KBM-7 (cell line): Measurements from ENCODE around the gene FAM193B.
A peak's percentile ranks its signal among the peaks of the same experiment; 100 is the strongest.
"Not testable (repeated sequence)": the region's sequence is repeated elsewhere in the genome, so short reads cannot be mapped to it uniquely, and the experiment has no call there.

Experiments
- DNase-seq: peaks from one replicate; pipeline ENCODE4 v3.0.0-alpha.2; 2015
- in situ Hi-C: fragments of 300-500 bp; cut with MboI; formaldehyde crosslinking; loops from 2 replicates; pipeline ENCODE4 v1.14.3; 2020; ENCODE audit warnings: low sequenced_read_pairs, low pct_unique_long_range_greater_than_20kb, mixed read lengths

The FAM193B gene

DNA sequence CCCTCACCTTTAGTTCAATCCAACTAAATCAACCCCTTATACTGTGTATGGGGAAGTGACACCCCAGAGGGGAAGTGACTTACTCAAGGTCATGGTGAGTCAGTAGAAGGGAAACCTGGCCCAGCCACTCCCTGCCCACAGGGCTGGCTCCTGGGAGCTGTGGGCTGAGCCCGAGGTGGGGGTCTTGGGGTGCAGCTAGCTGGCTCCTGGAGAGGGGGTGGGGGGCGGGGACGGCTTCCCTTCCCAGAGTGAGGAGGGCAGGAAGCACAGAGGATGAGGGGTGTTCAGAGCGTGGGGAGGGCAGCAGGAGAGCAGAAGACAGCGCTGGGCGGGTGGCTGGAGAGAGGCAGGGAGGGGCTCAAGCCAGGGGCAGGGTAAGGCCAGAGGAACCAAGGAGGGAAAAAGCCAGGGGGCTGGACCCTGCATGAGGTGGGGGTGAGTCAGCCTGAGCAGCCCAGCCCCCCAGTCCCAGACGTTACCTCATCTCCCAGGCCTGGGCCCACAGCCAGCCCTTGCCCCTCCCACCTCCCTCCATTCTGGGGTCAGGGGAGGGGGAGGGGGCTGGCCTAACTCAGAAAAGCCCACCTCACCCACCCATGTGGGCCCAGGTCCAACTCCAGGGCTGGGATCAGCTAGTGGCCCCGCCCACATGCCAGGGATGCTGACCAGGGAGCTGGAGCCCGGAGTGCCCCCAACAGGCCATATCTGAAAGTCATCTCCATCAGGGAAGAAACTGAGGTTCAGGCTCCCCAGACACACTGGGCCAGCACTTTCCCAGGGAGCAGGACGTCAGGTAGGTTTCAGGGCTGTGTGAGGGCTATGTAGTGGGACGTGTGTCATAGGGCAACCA lies 59.8 kb downstream of the FAM193B start:
- peak; percentile 45 for DNase-seq
- in situ Hi-C loops: no loop called here

DNA sequence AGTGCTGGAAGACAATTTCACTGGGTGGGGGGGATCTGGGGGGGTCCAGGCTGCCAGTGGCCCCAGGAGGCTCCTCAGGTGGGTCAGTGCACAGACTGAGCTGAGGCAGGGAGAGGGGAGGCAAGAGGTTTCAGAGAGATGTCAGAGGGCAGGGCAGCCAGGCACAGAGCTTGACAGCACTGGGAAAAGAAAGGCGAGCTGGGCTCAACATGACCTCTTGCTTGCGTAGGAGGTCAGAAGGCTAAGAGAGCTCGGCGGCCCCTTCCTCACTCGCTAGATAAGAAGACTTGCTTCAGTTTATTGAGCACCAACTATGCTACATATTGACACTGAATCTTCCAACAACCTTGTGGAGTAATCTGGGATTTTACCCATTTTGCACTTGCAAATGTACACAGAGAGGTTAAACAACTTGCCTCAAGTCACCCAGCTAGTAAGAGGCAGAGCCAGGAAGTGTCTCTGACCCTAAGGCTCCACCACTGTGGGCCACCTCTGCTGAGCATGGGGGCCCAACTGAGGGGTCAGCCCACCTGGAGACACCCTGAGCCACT lies 60.5 kb downstream of the FAM193B start:
- in situ Hi-C loops: no loop called here
- no peak for DNase-seq

- in situ Hi-C loops: no loop called here
- no peak for DNase-seq
These were observed 61.5 kb downstream of the FAM193B start for GRCh38 chr5:177492841-177493240.

DNA sequence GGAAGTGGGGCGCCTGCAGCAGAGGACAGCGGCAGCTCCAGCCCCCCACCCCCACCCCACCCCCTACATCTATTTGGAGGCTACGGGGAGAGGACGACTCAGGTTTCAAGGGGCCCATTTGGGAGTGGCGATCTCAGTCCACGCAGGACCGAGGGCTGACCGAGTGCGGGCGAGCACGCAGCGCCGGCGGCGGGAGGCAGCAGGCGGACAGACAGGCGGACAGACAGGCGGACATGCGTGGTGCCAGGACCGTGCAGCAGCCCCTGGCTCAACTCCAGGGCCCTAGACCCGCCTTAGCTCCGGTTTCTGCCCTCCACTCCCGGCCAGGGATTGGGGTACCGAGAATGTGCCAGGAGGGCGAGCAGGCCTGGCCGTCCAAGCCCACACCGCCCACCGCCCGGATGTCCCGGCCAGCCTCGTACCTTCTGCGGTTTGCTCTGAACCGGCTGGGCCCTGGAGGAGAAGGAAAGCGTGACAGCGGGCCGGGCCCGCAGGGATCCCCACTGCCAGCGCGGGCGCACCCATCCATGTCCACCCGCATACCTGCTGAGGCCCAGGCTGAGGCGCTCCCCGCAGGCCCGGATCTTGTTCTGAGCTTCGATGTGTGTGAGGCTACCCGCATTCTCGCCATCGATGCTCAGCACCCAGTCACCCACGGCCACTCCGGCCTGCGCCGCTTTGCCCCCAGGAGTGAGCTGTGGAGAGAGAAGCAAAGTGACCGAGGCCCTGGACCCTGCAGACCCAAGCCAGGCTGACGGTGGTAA lies 62.2 kb downstream of the FAM193B start:
- no peak for DNase-seq
- in situ Hi-C loops: no loop called here

- in situ Hi-C loops: no loop called here
- peak; percentile 37 for DNase-seq
These were observed 62.9 kb downstream of the FAM193B start for GRCh38 chr5:177491429-177491945.

GRCh38 chr5:177490992-177491391 lies 63.4 kb downstream of the FAM193B start:
- in situ Hi-C loops: no loop called here

GRCh38 chr5:177490311-177490991 lies 63.9 kb downstream of the FAM193B start:
- no peak for DNase-seq
- in situ Hi-C loops: no loop called here

More at GRCh38 chr5:177490992-177491391, 63.4 kb downstream of the FAM193B start:
- DNase-seq: no peak

- DNase-seq: no peak
- in situ Hi-C loops: no loop called here
These were observed 65.1 kb downstream of the FAM193B start for GRCh38 chr5:177489119-177489716.

GRCh38 chr5:177487975-177488374 lies 66.4 kb downstream of the FAM193B start:
- in situ Hi-C loops: no loop called here
- peak; percentile 39 for DNase-seq

DNA sequence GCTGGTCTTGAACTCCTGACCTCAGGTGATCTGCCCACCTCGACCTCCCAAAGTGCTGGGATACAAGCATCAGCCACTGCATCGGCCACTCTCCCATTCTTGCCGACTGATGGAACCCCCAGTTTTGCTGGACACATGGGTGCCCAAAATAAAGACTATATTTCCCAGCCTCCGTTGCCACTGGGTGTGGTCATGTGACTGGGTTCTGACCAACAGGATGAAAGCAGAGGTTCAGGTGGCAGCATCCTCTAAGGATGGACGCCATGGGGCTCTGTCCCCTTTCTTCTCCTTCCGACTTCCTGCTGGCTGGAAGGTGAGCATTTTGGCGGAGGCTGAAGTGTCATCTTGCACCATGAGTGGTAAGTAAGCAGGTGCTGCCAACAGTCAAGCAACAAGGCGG lies 67.2 kb downstream of the FAM193B start:
- no peak for DNase-seq
- in situ Hi-C loops: no loop called here

- in situ Hi-C loops: no loop called here
- DNase-seq: no peak
These were observed 68.1 kb downstream of the FAM193B start for GRCh38 chr5:177486256-177486655.

DNA sequence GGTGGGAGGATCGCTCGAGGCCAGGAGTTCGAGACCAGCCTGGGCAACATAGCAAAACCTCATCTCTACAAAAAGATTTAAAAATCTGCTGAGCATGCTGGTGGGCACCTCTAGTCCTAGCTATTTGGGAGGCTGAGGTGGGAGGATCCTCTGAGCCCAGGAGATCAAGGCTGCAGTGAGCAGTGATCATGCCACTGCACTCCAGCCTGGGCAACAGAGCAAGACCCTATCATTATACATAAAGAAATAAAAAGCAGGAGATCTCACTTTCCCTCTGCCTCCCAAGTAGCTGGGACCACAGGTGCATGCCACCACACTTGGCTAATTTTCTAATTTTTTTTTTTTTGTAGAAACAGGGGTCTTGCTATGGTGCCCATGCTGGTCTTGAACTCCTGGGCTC lies 68.6 kb downstream of the FAM193B start:
- in situ Hi-C loops, DNase-seq: not testable (repeated sequence)

- in situ Hi-C loops: no loop called here
- no peak for DNase-seq
These were observed 69.3 kb downstream of the FAM193B start for GRCh38 chr5:177484902-177485549.

- no peak for DNase-seq
- in situ Hi-C loops: no loop called here
These were observed 70.1 kb downstream of the FAM193B start for GRCh38 chr5:177483994-177484901.

GRCh38 chr5:177483042-177483441 lies 71.3 kb downstream of the FAM193B start:
- in situ Hi-C loops: no loop called here
- no peak for DNase-seq

DNA sequence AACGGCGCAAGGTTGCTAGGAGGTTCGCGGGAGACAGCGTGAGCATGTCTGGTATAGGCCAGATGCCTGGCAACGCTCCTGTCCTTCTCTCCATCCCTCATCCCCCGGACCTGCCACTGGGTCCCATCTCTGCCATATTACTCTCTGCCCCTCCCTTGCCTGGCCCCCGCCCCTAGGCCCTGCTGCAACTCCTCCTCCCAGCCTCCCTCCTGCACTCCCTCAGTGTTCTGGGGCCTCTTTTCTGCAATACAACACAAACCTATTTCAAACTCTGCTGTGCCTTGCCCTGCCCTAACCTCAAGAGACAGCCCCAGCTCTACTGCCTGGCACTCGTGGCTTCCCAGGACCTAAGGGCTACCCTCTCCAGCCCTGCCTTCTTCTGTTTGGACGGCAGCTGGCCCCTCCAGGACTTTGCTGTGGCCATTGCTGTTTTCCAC lies 72.0 kb downstream of the FAM193B start:
- no peak for DNase-seq
- in situ Hi-C loops: no loop called here

- no peak for DNase-seq
- in situ Hi-C loops: no loop called here
These were observed 74.6 kb downstream of the FAM193B start for GRCh38 chr5:177479774-177480173.
